GM12878 (cell line): Measurements from ENCODE around the gene NSD2. TPM values are rescaled to one million over a fixed set of nuclear protein-coding genes. Genes with fewer than 3 reads are reported as not detected.

Experiments used
- ATAC-seq: fragments of 200-7000 bp; cut with Tn5 transposase; 3 replicates; pipeline ENCODE4 v1.9.1; 2020; ENCODE audit warnings: mild to moderate bottlenecking, moderate library complexity
- BruUV-seq: library from RNA; stranded (reverse); fragments of 400-500 nt; replicated peaks from 2 replicates; lab custom pipeline; 2021; lab: Mats Ljungman, UMichigan
- CTCF ChIA-PET: fragments of 300-600 bp; sonication (Branson Sonifier 250); formaldehyde crosslinking; extraction: SDS; loops from one replicate; lab custom pipeline; 2021; ENCODE audit warnings: inconsistent platforms; lab: Yijun Ruan, JAX
- POLR2A ChIA-PET: fragments of 350-600 bp; formaldehyde crosslinking; extraction: SDS; loops from one replicate; lab custom pipeline; 2021; ENCODE audit warnings: inconsistent platforms; lab: Charles Lee
- RAD21 ChIA-PET: fragments of 300-600 bp; sonication (Branson Sonifier 250); formaldehyde crosslinking; loops from one replicate; lab custom pipeline; 2023; ENCODE audit warnings: antibody characterized with exemption; ENCODE audit not compliant: unreplicated experiment; lab: Charles Lee
- SMC1A ChIA-PET: fragments of 300-600 bp; sonication (Branson Sonifier 250); formaldehyde crosslinking; loops from one replicate; lab custom pipeline; 2023; ENCODE audit not compliant: unreplicated experiment, uncharacterized antibody; lab: Charles Lee
- DNase-seq: peaks from one replicate; pipeline ENCODE4 v3.0.0-alpha.2; 2011; ENCODE audit warnings: low read depth, low spot score
- FAIRE-seq: peaks from 3 replicates; lab custom pipeline; 2011; peaks lifted over from hg19 to GRCh38; lab: Jason Lieb, UNC
- H2AFZ ChIP-seq: 2 replicates; pipeline ENCODE4 v1.6.0; 2011; ENCODE audit warnings: low read depth, low read length, control low read depth; ENCODE audit not compliant: control insufficient read depth
- H3K27ac ChIP-seq: 2 replicates; pipeline ENCODE4 v1.5.1; 2011; ENCODE audit warnings: control low read depth; ENCODE audit not compliant: control insufficient read depth, insufficient read depth
- H3K27me3 ChIP-seq, 2 experiments: replicated peaks in 1 of 2; 2 replicates each; pipeline versions ENCODE4 v1.6.0 to v1.6.1; 2011; ENCODE audit warnings: low read length in 1 of 2; ENCODE audit not compliant: control insufficient read depth in 2 of 2, insufficient read depth in 2 of 2
- H3K36me3 ChIP-seq, 2 experiments: 2 replicates each; pipeline ENCODE4 v1.5.1; 2011; ENCODE audit warnings: low read length in 1 of 2; ENCODE audit not compliant: control insufficient read depth in 2 of 2, insufficient read depth in 2 of 2
- H3K4me1 ChIP-seq: 2 replicates; pipeline ENCODE4 v1.6.1; 2011; ENCODE audit warnings: mild to moderate bottlenecking, low read length, moderate library complexity, mixed read lengths; ENCODE audit not compliant: control insufficient read depth, insufficient read depth
- H3K4me2 ChIP-seq: 2 replicates; pipeline ENCODE4 v1.6.0; 2011; ENCODE audit warnings: control low read depth; ENCODE audit not compliant: control insufficient read depth, insufficient read depth
- H3K4me3 ChIP-seq: fragments of 200-600 bp; sonication (generic); 2 replicates; pipeline ENCODE4 v1.5.1; 2016
- H3K79me2 ChIP-seq: 2 replicates; pipeline ENCODE4 v1.6.0; 2011; ENCODE audit warnings: low read length; ENCODE audit not compliant: control insufficient read depth, insufficient read depth
- H3K9ac ChIP-seq: 2 replicates; pipeline ENCODE4 v1.8.0; 2011; ENCODE audit warnings: low read length, control low read depth, mixed read lengths; ENCODE audit not compliant: control insufficient read depth, insufficient read depth
- H3K9me3 ChIP-seq: replicated peaks from 3 replicates; pipeline ENCODE4 v1.5.1; 2011; ENCODE audit warnings: mild to moderate bottlenecking, low read length; ENCODE audit not compliant: control insufficient read depth, insufficient read depth
- H4K20me1 ChIP-seq: 2 replicates; pipeline ENCODE4 v1.6.0; 2011; ENCODE audit not compliant: control insufficient read depth, insufficient read depth
- BCL3 ChIP-seq: IDR thresholded peaks from 2 replicates; pipeline ENCODE4 v1.6.1; 2011; ENCODE audit warnings: borderline replicate concordance, low read depth, mild to moderate bottlenecking, moderate library complexity, low read length; ENCODE audit not compliant: insufficient read depth, poor library complexity, severe bottlenecking
- CHD2 ChIP-seq: IDR thresholded peaks from 2 replicates; pipeline ENCODE4 v1.6.1; 2011; ENCODE audit warnings: low read depth, low read length, improper control_type of control experiment, borderline replicate concordance
- POLR2A ChIP-seq: IDR thresholded peaks from 2 replicates; pipeline ENCODE4 v1.6.1; 2011; ENCODE audit warnings: low read depth, mild to moderate bottlenecking, low read length
- ZBTB40 ChIP-seq: fragments of 450-650 bp; IDR thresholded peaks from 2 replicates; pipeline ENCODE4 v1.6.1; 2016; ENCODE audit warnings: mild to moderate bottlenecking, moderate library complexity, borderline replicate concordance
- WGBS: methylation state at CpG from one replicate; pipeline ENCODE4 v1.1.6; 2016; ENCODE audit warnings: low lambda C conversion rate; ENCODE audit not compliant: insufficient replicate concordance, insufficient coverage; ENCODE audit errors: missing lambda C conversion rate; 5-methylcytosine and 5-hydroxymethylcytosine counted together
- in situ Hi-C: fragments of 300-500 bp; cut with MboI; formaldehyde crosslinking; loops from 9 replicates; pipeline ENCODE4 v1.14.3; 2018; ENCODE audit warnings: mixed read lengths
- intact Hi-C: fragments of 100-400 bp; cut with micrococcal nuclease; formaldehyde crosslinking; loops from one replicate; pipeline ENCODE4 v1.14.2; 2022; ENCODE audit not compliant: unreplicated experiment
- polyA plus RNA-seq, 11 experiments: library from polyadenylated mRNA; depleted of rRNA in 4 of 11; unstranded in 6 of 11; stranded (reverse) in 5 of 11; fragments of >200 nt; fragmentation: Nextera tagmentation in 4 of 11; fragmentation: Illumina TruSeq in 1 of 11; extraction: Ambion mirVana in 4 of 11; extraction: Trizol in 1 of 11; gene quantifications; 1 replicate in 1 of 11; 2 replicates in 10 of 11; pipeline versions ENCODE4 v1.2.1 to v1.2.3, GENCODE V29; 2011 to 2016; ENCODE audit warnings: inconsistent platforms in 2 of 11, missing spikeins in 2 of 11, low read depth in 1 of 11
- total RNA-seq, 4 experiments: library from RNA; depleted of rRNA in 3 of 4; stranded (reverse); fragments of >200 nt in 3 of 4; fragmentation: Illumina TruSeq in 1 of 4; extraction: Trizol in 1 of 4; gene quantifications; 2 replicates each; pipeline versions ENCODE4 v1.2.1 to v1.2.3, GENCODE V29; 2013 to 2021

Gene NSD2
- total and polyA plus RNA-seq, 10 of the 15 experiments (the other 5 are each of a cell fraction or from before 2014, with no cell fraction given): 8.6 to 139 (median 67.2) TPM

GRCh38 chr4:1883583-1883982 lies 12.4 kb downstream of the NSD2 start:
- H3K4me2 ChIP-seq: no peak overlapping the region
- DNase-seq (no peak), FAIRE-seq (no peak), ATAC-seq (no peak)
- ChIA-PET POLR2A (interaction anchor here (1.0 to 2.2 kb wide), 2 partner anchors 9 to 21 kb away, joined by 4 to 10 read pairs; no protein-coding TSS in a partner anchor), RAD21 (no interaction called here), SMC1A (interaction anchor here (0.7 to 1.9 kb wide), 3 partner anchors 10 to 158 kb away, joined by 3 to 5 read pairs (median 3); no protein-coding TSS in a partner anchor), CTCF (interaction anchor here (0.7 to 2.8 kb wide), 4 partner anchors 16 to 136 kb away, joined by 3 to 13 read pairs (median 3); no protein-coding TSS in a partner anchor)
- peaks cover 2 to 8% of the 10 kb centered on the region in 2 experiments; a peak in 3 of 4 replicates for H3K36me3 ChIP-seq
- H3K27me3 ChIP-seq: no peaks in the 10 kb centered on the region
- H3K4me3 ChIP-seq: no peak overlapping the region
- no peak overlapping the region for H2AFZ ChIP-seq
- peaks cover 89% of the 10 kb centered on the region for H3K79me2 ChIP-seq
- no peak overlapping the region for H3K9ac ChIP-seq
- in situ Hi-C loops: no loop called here
- H4K20me1 ChIP-seq: no peaks in the 10 kb centered on the region
- no peaks in the 10 kb centered on the region for H3K9me3 ChIP-seq
- H3K4me1 ChIP-seq: peaks cover 8% of the 10 kb centered on the region
- intact Hi-C loops: no loop called here
- TF ChIP-seq CHD2: no peak
- 0 out of 2 replicates have a peak, but pooled peaks have one; percentile 23 for TF ChIP-seq POLR2A
- H3K27ac ChIP-seq: no peak overlapping the region
- 89% methylated on average over 8 of the region's 8 CpGs for WGBS
- no TSS peak for BruUV-seq

- Histone ChIP-seq H3K27ac (no peak overlapping the region), H4K20me1 (no peaks in the 10 kb centered on the region), H3K4me2 (no peak overlapping the region), H3K9ac (no peak overlapping the region), H3K79me2 (peaks cover 89% of the 10 kb centered on the region), H3K9me3 (no peaks in the 10 kb centered on the region), H3K4me3 (no peak overlapping the region), H3K27me3 (no peaks in the 10 kb centered on the region), H2AFZ (no peak overlapping the region), H3K4me1 (peaks cover 2% of the 10 kb centered on the region; the same call in 1 of the 2 replicates), H3K36me3 (peaks cover 2 to 3% of the 10 kb centered on the region in 2 experiments; a peak in 2 of 4 replicates)
- TF ChIP-seq ZBTB40 (no peak), BCL3 (no peak)
- intact Hi-C loops (no loop called here), in situ Hi-C loops (no loop called here)
- ChIA-PET POLR2A (interaction anchor here (0.7 to 1.5 kb wide), 4 partner anchors 9 to 15 kb away, joined by 3 to 5 read pairs (median 4); partner anchors contain the start of gene NSD2), RAD21 (no interaction called here), SMC1A (interaction anchor here (0.8 to 1.6 kb wide), 3 partner anchors 9 to 55 kb away, joined by 3 to 6 read pairs (median 3); no protein-coding TSS in a partner anchor), CTCF (interaction anchor here (0.9 to 5.3 kb wide), 3 partner anchors 12 to 25 kb away, joined by 3 to 37 read pairs (median 4); no protein-coding TSS in a partner anchor)
- peak; percentile 40 for ATAC-seq
- FAIRE-seq: no peak
- 94% methylated on average over 2 of the region's 2 CpGs for WGBS
- no TSS peak for BruUV-seq
- no peak for DNase-seq
Observed at GRCh38 chr4:1885414-1885813, 14.2 kb downstream of the NSD2 start.
